MCF 10A (cell line): ENCODE measurements around the gene CACNA2D1. TPM values are rescaled to one million over a fixed set of nuclear protein-coding genes. Genes with fewer than 3 reads are reported as not detected.

Source experiments
- BruUV-seq: library from RNA; stranded (reverse); fragments of 400-500 nt; replicated peaks from 2 replicates; lab custom pipeline; 2021; lab: Mats Ljungman, UMichigan
- CTCF ChIA-PET: fragments of 300-600 bp; sonication (Branson Sonifier 250); formaldehyde crosslinking; extraction: SDS; loops from one replicate; lab custom pipeline; 2021; ENCODE audit warnings: antibody characterized with exemption, inconsistent platforms; lab: Yijun Ruan, JAX
- POLR2A ChIA-PET: fragments of 300-600, 350-650 bp; sonication (Branson Sonifier 250); formaldehyde crosslinking; extraction: SDS; loops from one replicate; lab custom pipeline; 2020; ENCODE audit warnings: antibody characterized with exemption, inconsistent platforms; lab: Yijun Ruan, JAX
- DNase-seq: peaks from one replicate; pipeline ENCODE4 v3.0.0-alpha.2; 2018; ENCODE audit not compliant: unreplicated experiment
- H3K27ac Mint-ChIP-seq: one replicate; pipeline ENCODE4 v1.8.0; 2022; ENCODE audit warnings: mild to moderate bottlenecking, low read depth, mixed read lengths; ENCODE audit not compliant: unreplicated experiment
- H3K27me3 Mint-ChIP-seq: one replicate; pipeline ENCODE4 v1.8.0; 2022; ENCODE audit warnings: mixed read lengths; ENCODE audit not compliant: insufficient read depth, unreplicated experiment
- H3K36me3 Mint-ChIP-seq: one replicate; pipeline ENCODE4 v1.8.0; 2022; ENCODE audit warnings: mild to moderate bottlenecking, moderate library complexity, mixed read lengths; ENCODE audit not compliant: insufficient read depth, unreplicated experiment
- H3K4me1 Mint-ChIP-seq: one replicate; pipeline ENCODE4 v1.8.0; 2022; ENCODE audit warnings: mixed read lengths; ENCODE audit not compliant: insufficient read depth, unreplicated experiment
- H3K4me3 Mint-ChIP-seq: one replicate; pipeline ENCODE4 v1.8.0; 2022; ENCODE audit warnings: mild to moderate bottlenecking, moderate library complexity, mixed read lengths; ENCODE audit not compliant: unreplicated experiment
- H3K9me3 Mint-ChIP-seq: one replicate; pipeline ENCODE4 v1.8.0; 2022; ENCODE audit warnings: mixed read lengths; ENCODE audit not compliant: unreplicated experiment
- CTCF ChIP-seq: fragments of 200-600 bp; IDR thresholded peaks from one replicate; pipeline ENCODE4 v1.8.0; 2022; ENCODE audit warnings: antibody characterized with exemption, mild to moderate bottlenecking; ENCODE audit not compliant: unreplicated experiment
- intact Hi-C: fragments of 100-400 bp; cut with micrococcal nuclease; formaldehyde crosslinking; loops from 2 replicates; pipeline ENCODE4 v1.14.1; 2022
- total RNA-seq: library from RNA; stranded (reverse); gene quantifications from 2 replicates; pipeline ENCODE4 v1.2.3, GENCODE V29; 2022

The CACNA2D1 gene
- total RNA-seq, 1 experiment from 2014 or later: not detected

DNA sequence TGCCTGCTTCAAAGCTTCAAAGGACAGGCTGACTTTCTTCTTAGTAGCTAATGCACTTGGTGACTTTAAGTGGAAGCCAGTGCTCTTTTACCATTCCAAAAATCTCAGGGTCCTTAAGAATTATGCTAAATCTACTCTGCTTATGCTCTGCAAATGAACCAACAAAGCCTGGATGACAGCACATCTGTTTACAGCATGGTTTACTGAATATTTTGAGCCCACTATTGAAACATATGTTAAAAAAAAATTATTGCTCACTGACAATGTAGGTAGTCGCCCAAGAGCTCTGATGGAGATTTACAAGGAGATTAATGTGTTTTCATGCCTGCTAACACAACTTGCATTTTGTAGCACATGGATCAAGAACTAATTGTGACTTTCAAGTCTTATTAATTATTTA is 415.5 kb downstream of the CACNA2D1 start:
- H3K4me3 Mint-ChIP-seq: no peak overlapping the region
- H3K36me3 Mint-ChIP-seq: no peaks in the 10 kb centered on the region
- H3K27ac Mint-ChIP-seq: no peak overlapping the region
- no peaks in the 10 kb centered on the region for H3K4me1 Mint-ChIP-seq
- peaks cover 94% of the 10 kb centered on the region for H3K27me3 Mint-ChIP-seq
- no peak for TF ChIP-seq CTCF
- intact Hi-C loops: no loop called here
- no TSS peak for BruUV-seq
- CTCF ChIA-PET: interaction anchor here (0.7 to 1.6 kb wide), 3 partner anchors 10 to 17 kb away, joined by 3 read pairs; no protein-coding TSS in a partner anchor
- POLR2A ChIA-PET: no interaction called here
- no peak for DNase-seq
- H3K9me3 Mint-ChIP-seq: no peaks in the 10 kb centered on the region

DNA sequence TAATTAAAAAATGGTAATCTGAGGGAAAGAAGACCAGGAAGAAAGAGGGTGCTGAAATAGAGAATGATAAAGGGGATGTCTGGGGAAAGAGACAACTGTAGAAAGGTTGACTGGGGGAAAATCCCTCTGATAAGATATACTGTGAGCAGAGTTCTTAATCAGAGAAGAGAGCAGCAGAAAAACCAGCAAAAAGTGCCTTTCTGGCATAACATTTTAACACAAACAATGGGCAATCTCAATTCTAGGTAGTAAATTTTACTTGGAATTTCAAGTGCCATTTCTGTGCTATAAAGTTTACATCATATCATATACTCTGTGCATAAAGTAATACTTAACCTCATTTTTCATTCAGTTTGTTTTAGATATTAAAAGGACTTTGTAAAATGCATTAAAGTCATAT is 421.9 kb downstream of the CACNA2D1 start:
- H3K36me3 Mint-ChIP-seq: no peaks in the 10 kb centered on the region
- intact Hi-C loops: no loop called here
- DNase-seq: no peak
- H3K4me3 Mint-ChIP-seq: no peak overlapping the region
- no peak for TF ChIP-seq CTCF
- no TSS peak for BruUV-seq
- H3K27me3 Mint-ChIP-seq: peaks cover 70% of the 10 kb centered on the region
- POLR2A ChIA-PET: no interaction called here
- H3K27ac Mint-ChIP-seq: no peak overlapping the region
- CTCF ChIA-PET: interaction anchor here (0.6 to 9.3 kb wide), 5 partner anchors 23 to 539 kb away, joined by 3 to 124 read pairs (median 4); no protein-coding TSS in a partner anchor
- no peaks in the 10 kb centered on the region for H3K9me3 Mint-ChIP-seq
- H3K4me1 Mint-ChIP-seq: no peaks in the 10 kb centered on the region

GRCh38 chr7:82021036-82021435 is 422.5 kb downstream of the CACNA2D1 start:
- no TSS peak for BruUV-seq
- no peak for DNase-seq
- CTCF ChIA-PET: interaction anchor here (0.7 to 9.3 kb wide), 4 partner anchors 24 to 538 kb away, joined by 3 to 124 read pairs (median 4); no protein-coding TSS in a partner anchor
- intact Hi-C loops: no loop called here
- H3K36me3 Mint-ChIP-seq: no peaks in the 10 kb centered on the region
- H3K27ac Mint-ChIP-seq: no peak overlapping the region
- TF ChIP-seq CTCF: no peak
- POLR2A ChIA-PET: interaction anchor here (0.5 kb wide), 1 partner anchor 19 kb away, joined by 3 read pairs; no protein-coding TSS in a partner anchor
- peaks cover 63% of the 10 kb centered on the region for H3K27me3 Mint-ChIP-seq
- no peak overlapping the region for H3K4me3 Mint-ChIP-seq
- no peaks in the 10 kb centered on the region for H3K9me3 Mint-ChIP-seq
- no peaks in the 10 kb centered on the region for H3K4me1 Mint-ChIP-seq

DNA sequence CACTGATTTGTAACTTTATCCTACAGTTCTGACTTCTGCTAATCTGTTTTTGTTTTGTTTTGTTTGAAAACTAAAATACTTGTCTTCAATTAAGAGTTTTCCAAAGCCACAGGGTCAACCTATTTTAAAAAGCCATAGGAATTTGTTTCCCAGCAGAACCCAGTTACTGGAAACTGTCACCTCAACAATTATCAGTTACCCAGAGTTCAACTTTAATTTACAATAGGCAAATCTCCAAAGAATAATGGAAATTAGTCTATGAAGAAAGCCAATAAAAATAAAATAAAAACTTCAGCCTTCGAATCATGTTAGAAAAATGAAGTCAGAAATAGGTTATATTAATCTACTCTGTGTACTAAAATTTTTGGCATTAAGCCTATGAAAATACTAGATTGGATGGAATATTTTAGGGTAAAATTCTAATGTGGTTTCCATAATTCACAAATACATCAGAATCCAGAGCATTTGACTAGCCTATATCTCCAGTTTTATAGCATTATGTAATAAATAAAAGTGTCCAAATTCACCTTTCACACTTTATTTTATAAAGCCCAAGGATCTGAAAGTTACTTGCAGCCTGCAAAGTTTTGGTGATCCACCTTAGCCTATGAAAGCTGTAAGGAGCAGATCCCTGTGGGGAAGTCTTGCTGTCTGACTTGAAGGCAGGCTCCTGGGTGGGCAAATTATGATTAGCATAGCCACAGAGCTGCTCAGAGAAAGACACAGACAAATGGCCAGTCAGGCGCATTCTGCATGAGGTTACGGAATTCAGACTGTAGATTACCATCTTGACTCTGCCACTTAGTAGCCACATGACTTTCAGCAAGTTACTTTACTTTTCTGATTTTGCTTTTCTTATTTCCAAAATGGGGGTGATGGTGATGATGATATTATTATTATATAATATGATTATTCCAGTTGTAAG is 423.8 kb downstream of the CACNA2D1 start:
- intact Hi-C loops: no loop called here
- CTCF ChIA-PET: interaction anchor here (9.3 kb wide), 1 partner anchor 520 kb away, joined by 124 read pairs; no protein-coding TSS in a partner anchor
- H3K27me3 Mint-ChIP-seq: peaks cover 55% of the 10 kb centered on the region

More for the DNA sequence above, 423.8 kb downstream of the CACNA2D1 start:
- Mint-ChIP-seq H3K4me3 (no peak overlapping the region), H3K9me3 (no peaks in the 10 kb centered on the region), H3K27ac (no peak overlapping the region), H3K36me3 (no peaks in the 10 kb centered on the region), H3K4me1 (peaks cover 4% of the 10 kb centered on the region)
- POLR2A ChIA-PET: interaction anchor here (0.9 kb wide), 1 partner anchor 520 kb away, joined by 4 read pairs; no protein-coding TSS in a partner anchor
- no peak for DNase-seq
- BruUV-seq: no TSS peak
- no peak for TF ChIP-seq CTCF
